Osteoblast (primary cell): ENCODE data around the gene ESRRG. TPM values are rescaled to one million over a fixed set of nuclear protein-coding genes. Genes with fewer than 3 reads are reported as not detected.

Experiments used
- DNase-seq: peaks from one replicate; pipeline ENCODE4 v3.0.0; 2011; ENCODE audit warnings: low spot score, mixed read lengths; ENCODE audit not compliant: insufficient read length; ENCODE audit errors: missing footprints
- H2AFZ ChIP-seq: 2 replicates; pipeline ENCODE4 v1.6.0; 2011; ENCODE audit warnings: mild to moderate bottlenecking, low read length
- H3K27ac ChIP-seq: 2 replicates; pipeline ENCODE4 v1.5.1; 2011; ENCODE audit warnings: mild to moderate bottlenecking, low read depth, low read length, moderate library complexity
- H3K27me3 ChIP-seq: 2 replicates; pipeline ENCODE4 v1.6.0; 2012; ENCODE audit warnings: mild to moderate bottlenecking, control low read depth, inconsistent platforms, low read length, moderate library complexity; ENCODE audit not compliant: insufficient read depth
- H3K36me3 ChIP-seq: 2 replicates; pipeline ENCODE4 v1.5.1; 2011; ENCODE audit warnings: mild to moderate bottlenecking, low read length, control low read depth, moderate library complexity; ENCODE audit not compliant: insufficient read depth
- H3K4me1 ChIP-seq: 2 replicates; pipeline ENCODE4 v1.5.1; 2011; ENCODE audit warnings: mild to moderate bottlenecking, low read length, control low read depth, moderate library complexity; ENCODE audit not compliant: insufficient read depth
- H3K4me2 ChIP-seq: 2 replicates; pipeline ENCODE4 v1.6.0; 2011; ENCODE audit warnings: mild to moderate bottlenecking, low read length; ENCODE audit not compliant: insufficient read depth
- H3K4me3 ChIP-seq: fragments of 200-600 bp; sonication (generic); 3 replicates; pipeline ENCODE4 v1.5.1; 2012; ENCODE audit warnings: mild to moderate bottlenecking, low read length, inconsistent platforms; ENCODE audit not compliant: insufficient read depth
- H3K79me2 ChIP-seq: 2 replicates; pipeline ENCODE4 v1.6.0; 2012; ENCODE audit warnings: mild to moderate bottlenecking, low read length, control low read depth, inconsistent platforms; ENCODE audit not compliant: insufficient read depth
- H3K9me3 ChIP-seq: 2 replicates; pipeline ENCODE4 v1.5.1; 2011; ENCODE audit warnings: low read depth, low read length, control low read depth
- H4K20me1 ChIP-seq: 2 replicates; pipeline ENCODE4 v1.6.0; 2012; ENCODE audit warnings: mild to moderate bottlenecking, low read length, control low read depth; ENCODE audit not compliant: insufficient read depth
- total RNA-seq: library from RNA; depleted of rRNA; stranded (reverse); fragments of >200 nt; gene quantifications from 2 replicates; pipeline ENCODE4 v1.2.3, GENCODE V29; 2012
- TF ChIP-seq, protein P1 (sequence below): IDR thresholded peaks from 2 replicates; pipeline ENCODE4 v1.5.1; 2011; ENCODE audit warnings: mild to moderate bottlenecking, low read depth, low read length, moderate library complexity; ENCODE audit errors: extremely low read depth

ESRRG gene
- total RNA-seq, 1 donor = not detected

DNA sequence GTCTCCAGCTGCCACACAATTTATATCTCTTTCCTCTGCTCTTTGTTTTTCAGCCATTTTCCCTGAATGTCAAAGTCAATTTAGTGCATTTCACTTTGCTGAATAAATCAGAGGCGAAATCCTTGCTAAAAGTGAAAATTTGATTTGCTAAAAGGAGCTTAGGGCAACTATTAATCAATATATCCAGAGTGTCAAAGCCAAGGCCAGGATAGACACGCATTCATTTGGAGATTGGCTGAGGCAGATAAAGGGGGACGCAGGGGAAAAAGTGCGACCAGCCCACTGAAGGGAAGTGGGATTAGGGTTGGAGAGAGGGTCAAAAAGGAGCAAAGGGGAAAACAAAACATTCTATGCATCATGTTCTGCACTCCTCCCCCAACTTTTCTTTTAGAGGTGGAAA lies 167.6 kb downstream of the ESRRG start:
- Histone ChIP-seq H3K27me3 (no peaks in the 10 kb centered on the region), H3K4me2 (no peak overlapping the region), H3K27ac (no peak overlapping the region), H3K9me3 (no peaks in the 10 kb centered on the region), H3K36me3 (no peaks in the 10 kb centered on the region), H3K4me3 (no peak overlapping the region), H3K79me2 (no peaks in the 10 kb centered on the region), H3K4me1 (no peaks in the 10 kb centered on the region), H2AFZ (no peak overlapping the region), H4K20me1 (no peaks in the 10 kb centered on the region)
- no peak for DNase-seq
- TF ChIP-seq, protein P1, sequence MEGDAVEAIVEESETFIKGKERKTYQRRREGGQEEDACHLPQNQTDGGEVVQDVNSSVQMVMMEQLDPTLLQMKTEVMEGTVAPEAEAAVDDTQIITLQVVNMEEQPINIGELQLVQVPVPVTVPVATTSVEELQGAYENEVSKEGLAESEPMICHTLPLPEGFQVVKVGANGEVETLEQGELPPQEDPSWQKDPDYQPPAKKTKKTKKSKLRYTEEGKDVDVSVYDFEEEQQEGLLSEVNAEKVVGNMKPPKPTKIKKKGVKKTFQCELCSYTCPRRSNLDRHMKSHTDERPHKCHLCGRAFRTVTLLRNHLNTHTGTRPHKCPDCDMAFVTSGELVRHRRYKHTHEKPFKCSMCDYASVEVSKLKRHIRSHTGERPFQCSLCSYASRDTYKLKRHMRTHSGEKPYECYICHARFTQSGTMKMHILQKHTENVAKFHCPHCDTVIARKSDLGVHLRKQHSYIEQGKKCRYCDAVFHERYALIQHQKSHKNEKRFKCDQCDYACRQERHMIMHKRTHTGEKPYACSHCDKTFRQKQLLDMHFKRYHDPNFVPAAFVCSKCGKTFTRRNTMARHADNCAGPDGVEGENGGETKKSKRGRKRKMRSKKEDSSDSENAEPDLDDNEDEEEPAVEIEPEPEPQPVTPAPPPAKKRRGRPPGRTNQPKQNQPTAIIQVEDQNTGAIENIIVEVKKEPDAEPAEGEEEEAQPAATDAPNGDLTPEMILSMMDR = no peak

DNA sequence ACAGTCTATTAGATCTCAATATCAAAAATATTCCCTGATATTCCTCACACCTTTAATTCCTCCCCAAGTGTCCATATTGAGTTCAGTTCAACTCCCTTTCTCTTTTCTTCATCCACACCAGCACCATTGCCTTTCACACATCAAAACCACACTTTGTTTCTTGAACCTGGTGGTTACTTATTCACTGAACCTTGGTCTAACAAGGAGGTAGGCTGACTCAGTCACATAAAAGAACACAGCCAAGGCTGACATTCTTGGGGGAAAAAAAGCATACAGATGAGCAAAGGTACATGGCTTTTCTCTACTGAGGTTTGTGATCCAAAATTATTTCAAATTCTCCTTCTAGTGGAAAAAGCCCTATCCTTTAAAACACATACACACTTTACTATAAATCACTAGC lies 168.3 kb downstream of the ESRRG start:
- Histone ChIP-seq H3K9me3 (no peaks in the 10 kb centered on the region), H3K4me2 (no peak overlapping the region), H3K27me3 (no peaks in the 10 kb centered on the region), H3K4me1 (no peaks in the 10 kb centered on the region), H3K36me3 (no peaks in the 10 kb centered on the region), H4K20me1 (no peaks in the 10 kb centered on the region), H3K79me2 (no peaks in the 10 kb centered on the region), H3K27ac (no peak overlapping the region), H3K4me3 (no peak overlapping the region), H2AFZ (no peak overlapping the region)
- TF ChIP-seq, protein P1 = no peak
- no peak for DNase-seq

DNA sequence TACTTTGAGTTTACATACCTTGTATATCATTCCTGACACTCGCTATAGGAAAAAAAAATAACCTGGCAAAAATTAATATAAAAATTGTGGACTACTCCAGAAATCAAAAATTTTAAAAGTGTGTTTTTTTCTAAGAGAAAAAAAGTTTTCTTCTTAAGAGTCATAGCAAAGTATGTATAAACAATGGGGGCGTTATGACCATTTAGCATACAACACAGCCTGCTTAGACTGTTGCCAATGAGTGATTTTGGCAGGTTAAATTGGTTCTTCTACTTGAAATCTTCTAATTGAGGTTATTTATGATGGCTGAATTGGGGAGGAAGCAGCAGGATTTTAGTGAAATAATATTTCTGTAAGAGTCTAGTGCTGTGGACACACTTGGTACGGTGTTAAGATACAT lies 169.5 kb downstream of the ESRRG start:
- no peaks in the 10 kb centered on the region for H3K9me3 ChIP-seq
- no peaks in the 10 kb centered on the region for H4K20me1 ChIP-seq
- H3K4me1 ChIP-seq = no peaks in the 10 kb centered on the region
- DNase-seq = no peak
- no peaks in the 10 kb centered on the region for H3K36me3 ChIP-seq
- no peaks in the 10 kb centered on the region for H3K27me3 ChIP-seq
- H2AFZ ChIP-seq = no peak overlapping the region
- H3K4me3 ChIP-seq = no peak overlapping the region
- TF ChIP-seq, protein P1 = no peak
- no peaks in the 10 kb centered on the region for H3K79me2 ChIP-seq
- H3K4me2 ChIP-seq = no peak overlapping the region
- no peak overlapping the region for H3K27ac ChIP-seq

DNA sequence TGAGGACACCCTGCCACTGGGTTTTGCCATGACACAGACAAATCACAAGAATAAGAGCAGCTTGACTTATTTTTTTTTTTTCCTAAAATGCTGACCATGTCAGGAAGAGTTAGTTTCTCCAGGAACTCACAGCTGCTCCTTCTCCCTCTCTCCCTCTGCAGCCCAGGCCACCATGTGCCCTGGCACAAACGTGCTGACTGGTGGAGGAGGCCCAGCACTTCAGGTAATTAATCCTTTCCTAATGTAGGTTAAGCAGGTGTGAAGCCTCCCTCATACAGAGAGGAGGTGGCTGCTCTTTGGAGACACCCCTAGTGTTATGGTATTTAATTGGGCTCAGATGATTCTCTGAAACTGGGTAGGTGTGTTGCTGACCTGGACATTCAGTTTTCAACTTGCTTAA lies 170.2 kb downstream of the ESRRG start:
- no peak overlapping the region for H3K27ac ChIP-seq
- no peaks in the 10 kb centered on the region for H3K79me2 ChIP-seq
- H3K4me2 ChIP-seq = no peak overlapping the region
- TF ChIP-seq, protein P1 = no peak
- no peaks in the 10 kb centered on the region for H3K27me3 ChIP-seq
- no peaks in the 10 kb centered on the region for H3K4me1 ChIP-seq
- H3K9me3 ChIP-seq = no peaks in the 10 kb centered on the region
- H4K20me1 ChIP-seq = no peaks in the 10 kb centered on the region
- no peak overlapping the region for H3K4me3 ChIP-seq
- H2AFZ ChIP-seq = no peak overlapping the region
- H3K36me3 ChIP-seq = no peaks in the 10 kb centered on the region
- no peak for DNase-seq
